Activated T-cell treated with anti-CD3 and anti-CD28 coated beads, Interleukin-2, amount 50 U/mL, for 4 hours (primary cell): ENCODE results near the gene TENT5A. TPM values are rescaled to one million over a fixed set of nuclear protein-coding genes. Genes with fewer than 3 reads are reported as not detected.
A peak's percentile ranks its signal among the peaks of the same experiment; 100 is the strongest.

Source experiments
- ATAC-seq, 2 donors: fragments of 200-7000 bp; cut with Tn5 transposase; one replicate each; pipeline ENCODE4 v1.10.0; 2021
- DNase-seq: peaks from one replicate; pipeline ENCODE4 v3.0.0-alpha.2; 2020
- H3K27me3 Mint-ChIP-seq: one replicate; pipeline ENCODE4 v1.8.0; 2021; ENCODE audit warnings: low read depth, mixed read lengths
- H3K36me3 Mint-ChIP-seq: one replicate; pipeline ENCODE4 v1.8.0; 2022; ENCODE audit warnings: mixed read lengths; ENCODE audit not compliant: insufficient read depth
- H3K4me1 Mint-ChIP-seq: one replicate; pipeline ENCODE4 v1.8.0; 2021; ENCODE audit warnings: low read depth, mixed read lengths
- H3K4me3 Mint-ChIP-seq: one replicate; pipeline ENCODE4 v1.8.0; 2021; ENCODE audit warnings: mild to moderate bottlenecking, moderate library complexity, mixed read lengths
- H3K9me3 Mint-ChIP-seq: one replicate; pipeline ENCODE4 v1.8.0; 2021; ENCODE audit warnings: mixed read lengths
- total RNA-seq, 3 donors: library from RNA; stranded (reverse); gene quantifications; one replicate each; pipeline ENCODE4 v1.2.1, GENCODE V29; 2021

TENT5A gene
- total RNA-seq = 1 to 10 TPM; 1.3 to 1.5 (median 1.3) TPM

- H3K4me3 Mint-ChIP-seq = peak within 1 kb of the TSS; percentile 88
- H3K36me3 Mint-ChIP-seq = peaks cover 3% of the 10 kb centered on the region
- DNase-seq (peak; percentile 79), ATAC-seq (peak; percentile 74 to 75)
- no peaks in the 10 kb centered on the region for H3K9me3 Mint-ChIP-seq
- peaks cover 10% of the 10 kb centered on the region for H3K27me3 Mint-ChIP-seq
- peaks cover 34% of the 10 kb centered on the region for H3K4me1 Mint-ChIP-seq
Observed at GRCh38 chr6:81752084-81752920, at the start of gene TENT5A. TENT5A (minus strand) TSS chr6:81752681; CDS start chr6:81752141, 540 bp downstream.

GRCh38 chr6:81801489-81801888 is 49.0 kb upstream of the TENT5A start:
- DNase-seq (no peak), ATAC-seq (no peak)
- Mint-ChIP-seq H3K4me1 (no peaks in the 10 kb centered on the region), H3K36me3 (no peaks in the 10 kb centered on the region), H3K4me3 (no peak overlapping the region), H3K9me3 (no peaks in the 10 kb centered on the region), H3K27me3 (peaks cover 1% of the 10 kb centered on the region)

GRCh38 chr6:81800666-81801065 is 48.2 kb upstream of the TENT5A start:
- Mint-ChIP-seq H3K4me1 (no peaks in the 10 kb centered on the region), H3K27me3 (peaks cover 1% of the 10 kb centered on the region), H3K4me3 (no peak overlapping the region), H3K9me3 (peaks cover 1% of the 10 kb centered on the region), H3K36me3 (no peaks in the 10 kb centered on the region)
- no peak for DNase-seq
- no peak for ATAC-seq

GRCh38 chr6:81799323-81799722 is 46.8 kb upstream of the TENT5A start:
- Mint-ChIP-seq H3K36me3 (no peaks in the 10 kb centered on the region), H3K4me3 (no peak overlapping the region), H3K4me1 (no peaks in the 10 kb centered on the region), H3K27me3 (peaks cover 1% of the 10 kb centered on the region), H3K9me3 (peaks cover 5% of the 10 kb centered on the region)
- ATAC-seq (no peak), DNase-seq (no peak)

GRCh38 chr6:81797591-81797990 is 45.1 kb upstream of the TENT5A start:
- ATAC-seq = no peak
- no peak overlapping the region for H3K4me3 Mint-ChIP-seq
- H3K27me3 Mint-ChIP-seq = peaks cover 4% of the 10 kb centered on the region
- H3K9me3 Mint-ChIP-seq = peaks cover 5% of the 10 kb centered on the region
- no peaks in the 10 kb centered on the region for H3K36me3 Mint-ChIP-seq
- DNase-seq = no peak
- no peaks in the 10 kb centered on the region for H3K4me1 Mint-ChIP-seq

- ATAC-seq (no peak), DNase-seq (no peak)
- H3K9me3 Mint-ChIP-seq = peaks cover 5% of the 10 kb centered on the region
- H3K27me3 Mint-ChIP-seq = peaks cover 4% of the 10 kb centered on the region
- no peak overlapping the region for H3K4me3 Mint-ChIP-seq
- no peaks in the 10 kb centered on the region for H3K36me3 Mint-ChIP-seq
- no peaks in the 10 kb centered on the region for H3K4me1 Mint-ChIP-seq
Observed at GRCh38 chr6:81795890-81796289, 43.4 kb upstream of the TENT5A start.

GRCh38 chr6:81793821-81794475 is 41.5 kb upstream of the TENT5A start:
- Mint-ChIP-seq H3K4me3 (no peak overlapping the region), H3K27me3 (peaks cover 4% of the 10 kb centered on the region), H3K9me3 (peaks cover 5% of the 10 kb centered on the region), H3K4me1 (no peaks in the 10 kb centered on the region), H3K36me3 (no peaks in the 10 kb centered on the region)
- ATAC-seq = no peak
- no peak for DNase-seq

GRCh38 chr6:81792826-81793225 is 40.3 kb upstream of the TENT5A start:
- H3K4me3 Mint-ChIP-seq = no peak overlapping the region
- H3K9me3 Mint-ChIP-seq = peaks cover 5% of the 10 kb centered on the region
- no peaks in the 10 kb centered on the region for H3K36me3 Mint-ChIP-seq
- DNase-seq = no peak
- ATAC-seq = no peak
- peaks cover 4% of the 10 kb centered on the region for H3K27me3 Mint-ChIP-seq
- H3K4me1 Mint-ChIP-seq = no peaks in the 10 kb centered on the region

GRCh38 chr6:81791756-81792155 is 39.3 kb upstream of the TENT5A start:
- no peak overlapping the region for H3K4me3 Mint-ChIP-seq
- peaks cover 2% of the 10 kb centered on the region for H3K27me3 Mint-ChIP-seq
- ATAC-seq (no peak), DNase-seq (no peak)
- peaks cover 5% of the 10 kb centered on the region for H3K9me3 Mint-ChIP-seq
- H3K4me1 Mint-ChIP-seq = no peaks in the 10 kb centered on the region
- H3K36me3 Mint-ChIP-seq = no peaks in the 10 kb centered on the region

GRCh38 chr6:81790034-81790433 is 37.6 kb upstream of the TENT5A start:
- no peaks in the 10 kb centered on the region for H3K4me1 Mint-ChIP-seq
- no peaks in the 10 kb centered on the region for H3K9me3 Mint-ChIP-seq
- DNase-seq (no peak), ATAC-seq (no peak)
- H3K4me3 Mint-ChIP-seq = no peak overlapping the region
- no peaks in the 10 kb centered on the region for H3K36me3 Mint-ChIP-seq
- H3K27me3 Mint-ChIP-seq = peaks cover 2% of the 10 kb centered on the region

GRCh38 chr6:81789291-81789690 is 36.8 kb upstream of the TENT5A start:
- Mint-ChIP-seq H3K27me3 (peaks cover 2% of the 10 kb centered on the region), H3K36me3 (no peaks in the 10 kb centered on the region), H3K4me1 (no peaks in the 10 kb centered on the region), H3K9me3 (no peaks in the 10 kb centered on the region), H3K4me3 (no peak overlapping the region)
- ATAC-seq (no peak), DNase-seq (no peak)

GRCh38 chr6:81788748-81789147 is 36.3 kb upstream of the TENT5A start:
- H3K36me3 Mint-ChIP-seq = no peaks in the 10 kb centered on the region
- no peaks in the 10 kb centered on the region for H3K27me3 Mint-ChIP-seq
- H3K4me1 Mint-ChIP-seq = no peaks in the 10 kb centered on the region
- H3K9me3 Mint-ChIP-seq = no peaks in the 10 kb centered on the region
- no peak overlapping the region for H3K4me3 Mint-ChIP-seq
- no peak for DNase-seq
- ATAC-seq = no peak

GRCh38 chr6:81787313-81788068 is 35.0 kb upstream of the TENT5A start:
- no peak for ATAC-seq
- no peaks in the 10 kb centered on the region for H3K9me3 Mint-ChIP-seq
- no peak for DNase-seq
- H3K27me3 Mint-ChIP-seq = no peaks in the 10 kb centered on the region
- H3K36me3 Mint-ChIP-seq = no peaks in the 10 kb centered on the region
- H3K4me1 Mint-ChIP-seq = no peaks in the 10 kb centered on the region
- H3K4me3 Mint-ChIP-seq = no peak overlapping the region

GRCh38 chr6:81786150-81786549 is 33.7 kb upstream of the TENT5A start:
- no peaks in the 10 kb centered on the region for H3K36me3 Mint-ChIP-seq
- peaks cover 4% of the 10 kb centered on the region for H3K9me3 Mint-ChIP-seq
- no peak overlapping the region for H3K4me3 Mint-ChIP-seq
- DNase-seq = no peak
- ATAC-seq = no peak
- no peaks in the 10 kb centered on the region for H3K4me1 Mint-ChIP-seq
- no peaks in the 10 kb centered on the region for H3K27me3 Mint-ChIP-seq
